Measurements from ENCODE around the gene TOR1AIP2. TPM values are rescaled to one million over a fixed set of nuclear protein-coding genes. Genes with fewer than 3 reads are reported as not detected.

The TOR1AIP2 gene
- polyA plus RNA-seq, 3 donors from 2014 or later, result 8.7 to 15.5 (median 8.7) TPM

DNA sequence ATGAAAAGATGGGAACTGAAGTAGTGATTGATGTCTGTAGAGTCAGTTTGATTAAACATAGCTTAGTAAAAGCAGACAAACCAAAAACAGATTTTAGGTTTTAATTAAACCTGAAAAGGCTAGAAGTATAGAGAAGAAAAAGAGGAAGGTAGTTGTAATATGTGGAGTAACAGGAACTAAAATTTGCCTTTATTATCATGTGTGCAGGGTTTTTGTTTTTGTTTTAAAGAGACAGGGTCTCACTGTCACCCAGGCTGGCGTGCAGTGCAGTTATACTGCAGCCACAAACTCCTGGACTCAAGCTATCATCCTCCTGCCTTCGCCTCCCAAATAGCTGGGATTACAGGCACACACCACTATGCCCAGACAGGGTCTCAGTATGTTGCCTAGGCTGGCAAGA, 10.5 kb upstream of the TOR1AIP2 start:
- peaks cover 0 to 13% (median 5%) of the 10 kb centered on the region in 3 donors for H3K36me3 Mint-ChIP-seq
- H3K9me3 Mint-ChIP-seq, result no peaks in the 10 kb centered on the region
- H3K4me1 Mint-ChIP-seq, result peaks cover 44 to 62% of the 10 kb centered on the region in 2 donors
- DNase-seq, result no peak
- H3K27ac Mint-ChIP-seq, result peak overlapping the region in 5 of 6 donors; percentile 19 to 79 (median 69)
- H3K27me3 Mint-ChIP-seq (ENCODE audit: low read depth in 3 of 3), result peaks cover 0 to 3% (median 0%) of the 10 kb centered on the region in 3 donors
- H3K4me3 Mint-ChIP-seq, result peak overlapping the region in 1 of 5 donors; percentile 18

- Mint-ChIP-seq H3K27me3 (ENCODE audit: low read depth in 3 of 3) (peaks cover 7 to 11% (median 10%) of the 10 kb centered on the region in 3 donors), H3K4me1 (peaks cover 54 to 77% of the 10 kb centered on the region in 2 donors), H3K36me3 (peaks cover 0 to 8% (median 5%) of the 10 kb centered on the region in 3 donors), H3K4me3 (peak overlapping the region; percentile 90 to 97 (median 94)), H3K9me3 (no peaks in the 10 kb centered on the region), H3K27ac (peak overlapping the region; percentile 98 to 100 (median 99))
- DNase-seq, result peak; percentile 14 to 28 (median 18)
These were observed 6.1 kb upstream of the TOR1AIP2 start for GRCh38 chr1:179883745-179884138.

- Mint-ChIP-seq H3K4me1 (peaks cover 55 to 76% of the 10 kb centered on the region in 2 donors), H3K4me3 (peak overlapping the region; percentile 90 to 97 (median 94)), H3K27ac (peak overlapping the region; percentile 98 to 100 (median 99)), H3K36me3 (peaks cover 0 to 8% (median 5%) of the 10 kb centered on the region in 3 donors), H3K9me3 (no peaks in the 10 kb centered on the region), H3K27me3 (ENCODE audit: low read depth in 3 of 3) (peaks cover 7 to 11% (median 10%) of the 10 kb centered on the region in 3 donors)
- DNase-seq, result peak in 1 of 3 donors; percentile 66
These were observed 5.6 kb upstream of the TOR1AIP2 start for GRCh38 chr1:179883040-179883744.

DNA sequence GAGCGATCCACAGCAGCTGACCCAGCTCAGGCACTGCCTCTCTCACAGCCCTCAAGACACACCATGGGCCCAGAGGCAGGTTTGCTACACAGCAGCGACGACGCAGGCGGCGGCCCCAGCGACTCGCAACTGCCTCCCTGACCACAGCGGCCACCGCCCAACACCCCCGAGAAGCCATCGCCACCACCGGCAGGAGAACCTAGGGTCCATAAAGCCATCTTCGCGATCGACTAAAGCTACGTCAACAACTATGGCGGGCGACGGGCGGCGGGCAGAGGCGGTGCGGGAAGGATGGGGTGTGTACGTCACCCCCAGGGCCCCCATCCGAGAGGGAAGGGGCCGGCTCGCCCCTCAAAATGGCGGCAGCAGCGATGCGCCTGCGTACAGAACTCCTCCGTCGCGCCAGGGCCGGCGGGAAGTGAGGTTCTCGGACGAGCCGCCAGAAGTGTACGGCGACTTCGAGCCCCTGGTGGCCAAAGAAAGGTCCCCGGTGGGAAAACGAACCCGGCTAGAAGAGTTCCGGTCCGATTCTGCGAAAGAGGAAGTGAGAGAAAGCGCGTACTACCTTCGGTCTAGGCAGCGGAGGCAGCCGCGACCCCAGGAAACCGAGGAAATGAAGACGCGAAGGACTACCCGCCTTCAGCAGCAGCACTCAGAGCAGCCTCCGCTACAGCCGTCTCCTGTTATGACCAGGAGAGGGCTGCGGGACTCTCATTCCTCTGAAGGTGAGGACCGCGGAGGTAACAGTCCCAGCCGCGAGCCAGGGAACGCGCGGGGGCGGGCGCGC, 4.8 kb upstream of the TOR1AIP2 start, which contains the start of gene TOR1AIP1:
TOR1AIP1 (plus strand) TSS at position 33 of the 787 bp plus-strand sequence; CDS start at position 251, 218 bp downstream.
- H3K27me3 Mint-ChIP-seq (ENCODE audit: low read depth in 3 of 3), result peaks cover 11 to 13% (median 12%) of the 10 kb centered on the region in 3 donors
- peak within 1 kb of the TSS; percentile 98 to 100 (median 99) for H3K27ac Mint-ChIP-seq
- no peaks in the 10 kb centered on the region for H3K9me3 Mint-ChIP-seq
- H3K36me3 Mint-ChIP-seq, result peaks cover 0 to 8% (median 0%) of the 10 kb centered on the region in 3 donors
- H3K4me1 Mint-ChIP-seq, result peaks cover 55 to 76% of the 10 kb centered on the region in 2 donors
- DNase-seq, result peak; percentile 98 to 99 (median 99)
- peak within 1 kb of the TSS; percentile 90 to 97 (median 94) for H3K4me3 Mint-ChIP-seq

DNA sequence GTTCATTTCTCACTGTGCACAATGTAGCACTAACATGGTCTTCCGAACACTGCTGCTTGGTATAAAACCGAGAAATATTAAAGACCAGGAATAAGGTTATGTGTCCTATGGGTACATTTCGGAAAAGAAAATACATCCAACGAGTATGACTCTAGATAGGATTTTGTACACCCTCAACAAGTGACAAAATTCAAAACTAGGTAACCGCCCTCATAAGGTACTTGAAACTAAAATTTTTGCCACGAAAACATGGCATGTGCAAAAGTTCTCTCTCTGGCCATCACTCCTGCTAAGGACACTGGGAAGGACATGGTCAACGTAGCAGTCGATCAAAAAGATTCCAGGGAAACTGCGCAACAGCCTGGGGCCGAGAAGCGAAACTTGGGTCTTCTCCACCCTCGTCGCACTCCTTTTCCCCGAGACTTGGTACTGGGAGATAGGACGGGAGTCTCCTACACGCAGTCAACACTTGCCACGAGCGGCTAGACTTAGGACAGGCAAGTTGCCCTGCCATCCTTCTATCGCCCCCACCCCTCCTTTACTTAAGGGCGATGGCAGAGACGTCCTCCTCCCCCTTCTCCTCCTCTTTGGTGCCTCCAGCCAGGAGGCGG, 4.1 kb upstream of the TOR1AIP2 start:
- peaks cover 50 to 73% of the 10 kb centered on the region in 2 donors for H3K4me1 Mint-ChIP-seq

DNA sequence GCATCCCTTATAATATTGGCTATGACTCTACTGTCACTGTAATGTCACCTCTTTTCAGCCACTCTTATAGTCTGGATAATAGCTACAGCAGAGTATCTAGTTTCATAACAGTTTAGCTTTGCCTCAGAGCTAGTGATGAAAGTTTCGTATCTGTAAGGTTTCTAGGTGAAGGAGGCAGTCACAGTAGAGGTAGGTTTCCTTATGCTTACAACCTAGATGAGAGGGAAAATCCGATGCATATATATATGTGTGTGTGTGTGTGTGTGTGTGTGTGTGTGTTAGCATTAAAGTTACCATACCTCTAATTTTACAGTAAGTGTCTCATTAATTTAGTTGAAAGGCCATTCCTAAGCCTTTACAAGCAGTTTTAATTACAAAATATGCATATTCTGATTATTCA, 2.2 kb upstream of the TOR1AIP2 start:
- H3K27ac Mint-ChIP-seq, result peak overlapping the region in 2 of 6 donors; percentile 49 to 62
- DNase-seq, result no peak
- peak overlapping the region in 1 of 5 donors; percentile 6 for H3K4me3 Mint-ChIP-seq
- H3K4me1 Mint-ChIP-seq, result peaks cover 47 to 75% of the 10 kb centered on the region in 2 donors
- peaks cover 11 to 15% (median 15%) of the 10 kb centered on the region in 3 donors for H3K27me3 Mint-ChIP-seq (ENCODE audit: low read depth in 3 of 3)
- H3K9me3 Mint-ChIP-seq, result no peaks in the 10 kb centered on the region
- peaks cover 0 to 4% (median 0%) of the 10 kb centered on the region in 3 donors for H3K36me3 Mint-ChIP-seq

More for the DNA sequence above, 4.1 kb upstream of the TOR1AIP2 start:
- DNase-seq, result no peak
- Mint-ChIP-seq H3K27me3 (ENCODE audit: low read depth in 3 of 3) (peaks cover 11 to 15% (median 15%) of the 10 kb centered on the region in 3 donors), H3K36me3 (peaks cover 0 to 8% (median 0%) of the 10 kb centered on the region in 3 donors), H3K9me3 (no peaks in the 10 kb centered on the region), H3K27ac (peak overlapping the region; percentile 98 to 100 (median 99)), H3K4me3 (peak overlapping the region; percentile 90 to 97 (median 94))

GRCh38 chr1:179876300-179876715, 1.3 kb downstream of the TOR1AIP2 start:
- Mint-ChIP-seq H3K4me3 (peak overlapping the region; percentile 71 to 95 (median 94)), H3K27ac (peak overlapping the region; percentile 40 to 91 (median 76)), H3K4me1 (peaks cover 28 to 67% of the 10 kb centered on the region in 2 donors), H3K9me3 (no peaks in the 10 kb centered on the region), H3K36me3 (peaks cover 0 to 10% (median 0%) of the 10 kb centered on the region in 3 donors), H3K27me3 (ENCODE audit: low read depth in 3 of 3) (peaks cover 4% of the 10 kb centered on the region in 3 donors)
- no peak for DNase-seq

DNA sequence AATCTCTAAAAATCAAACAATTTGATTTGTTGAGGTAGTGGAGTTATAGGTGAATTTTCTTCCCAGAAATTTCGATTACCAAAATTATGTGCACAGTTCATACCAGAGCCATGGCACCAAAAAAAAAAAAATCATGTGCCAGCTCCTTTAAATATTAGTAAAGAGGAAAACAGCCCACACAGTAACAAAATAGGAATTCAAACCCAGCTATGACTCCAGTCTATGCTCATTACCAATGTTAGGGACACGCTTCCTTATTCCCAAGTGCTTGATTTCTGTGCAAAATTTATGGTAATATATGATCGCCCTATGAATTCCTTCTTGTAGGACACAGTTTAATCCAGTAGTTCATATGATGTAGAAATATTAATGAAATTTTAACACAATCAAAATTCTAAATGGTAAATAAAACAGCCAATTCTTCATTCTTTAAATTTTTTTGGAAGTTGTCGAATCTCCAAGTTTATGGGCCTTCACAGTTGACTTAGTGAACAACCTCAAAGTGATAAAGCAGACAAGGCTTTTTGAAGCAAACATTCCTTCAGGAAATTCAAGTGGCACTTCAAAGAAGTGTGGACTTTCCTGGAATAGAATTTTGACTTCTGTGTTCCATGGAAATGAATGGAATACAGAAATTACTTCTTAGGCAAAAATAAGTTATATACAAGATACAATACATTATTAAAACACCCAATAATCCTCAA, 1.9 kb downstream of the TOR1AIP2 start:
- Mint-ChIP-seq H3K4me1 (peaks cover 27 to 68% of the 10 kb centered on the region in 2 donors), H3K27ac (no peak overlapping the region), H3K36me3 (peaks cover 0 to 10% (median 0%) of the 10 kb centered on the region in 3 donors), H3K4me3 (no peak overlapping the region), H3K9me3 (no peaks in the 10 kb centered on the region), H3K27me3 (ENCODE audit: low read depth in 3 of 3) (peaks cover 4% of the 10 kb centered on the region in 3 donors)
- no peak for DNase-seq

DNA sequence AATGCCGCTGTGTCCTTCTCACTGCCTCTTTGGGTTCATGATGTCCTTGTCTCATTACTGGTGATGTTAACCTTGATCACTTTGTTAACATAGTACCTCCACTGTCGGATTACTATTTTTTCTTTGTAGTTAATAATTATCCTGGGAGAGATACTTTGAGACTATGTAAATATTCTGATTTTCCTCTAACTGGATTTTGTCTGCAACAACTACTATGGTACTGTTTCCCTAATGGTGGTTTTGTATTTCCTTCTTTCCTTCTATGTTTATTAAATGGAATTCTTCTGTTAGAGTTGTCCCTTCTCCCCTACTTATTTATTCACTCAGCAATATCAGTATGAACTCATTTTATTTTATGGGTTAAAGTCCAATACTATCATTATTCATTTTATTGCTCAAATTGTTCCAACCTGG, 4.2 kb downstream of the TOR1AIP2 start:
- Mint-ChIP-seq H3K4me3 (no peak overlapping the region), H3K27ac (no peak overlapping the region), H3K4me1 (peaks cover 24 to 60% of the 10 kb centered on the region in 2 donors), H3K36me3 (peaks cover 0 to 10% (median 1%) of the 10 kb centered on the region in 3 donors), H3K9me3 (no peaks in the 10 kb centered on the region), H3K27me3 (ENCODE audit: low read depth in 3 of 3) (peaks cover 4% of the 10 kb centered on the region in 3 donors)
- no peak for DNase-seq

- H3K27me3 Mint-ChIP-seq (ENCODE audit: low read depth in 3 of 3), result peaks cover 2 to 4% (median 3%) of the 10 kb centered on the region in 3 donors
- no peak for DNase-seq
- H3K4me1 Mint-ChIP-seq, result peaks cover 16 to 60% of the 10 kb centered on the region in 2 donors
- no peaks in the 10 kb centered on the region for H3K9me3 Mint-ChIP-seq
- H3K4me3 Mint-ChIP-seq, result no peak overlapping the region
- H3K36me3 Mint-ChIP-seq, result peaks cover 0 to 10% (median 4%) of the 10 kb centered on the region in 3 donors
- H3K27ac Mint-ChIP-seq, result peak overlapping the region in 1 of 6 donors; percentile 43
These were observed 5.0 kb downstream of the TOR1AIP2 start for GRCh38 chr1:179872558-179872957.

- H3K36me3 Mint-ChIP-seq, result peaks cover 0 to 10% (median 4%) of the 10 kb centered on the region in 3 donors
- H3K27ac Mint-ChIP-seq, result peak overlapping the region in 3 of 6 donors; percentile 8 to 43 (median 43)
- H3K4me1 Mint-ChIP-seq, result peaks cover 13 to 59% of the 10 kb centered on the region in 2 donors
- no peaks in the 10 kb centered on the region for H3K9me3 Mint-ChIP-seq
- H3K4me3 Mint-ChIP-seq, result no peak overlapping the region
- no peaks in the 10 kb centered on the region for H3K27me3 Mint-ChIP-seq (ENCODE audit: low read depth in 3 of 3)
- no peak for DNase-seq
These were observed 5.7 kb downstream of the TOR1AIP2 start for GRCh38 chr1:179871940-179872339.

GRCh38 chr1:179870870-179871269, 6.7 kb downstream of the TOR1AIP2 start:
- no peak overlapping the region for H3K4me3 Mint-ChIP-seq
- peaks cover 8 to 48% of the 10 kb centered on the region in 2 donors for H3K4me1 Mint-ChIP-seq
- H3K27ac Mint-ChIP-seq, result no peak overlapping the region
- no peaks in the 10 kb centered on the region for H3K27me3 Mint-ChIP-seq (ENCODE audit: low read depth in 3 of 3)
- no peak for DNase-seq
- H3K9me3 Mint-ChIP-seq, result no peaks in the 10 kb centered on the region
- H3K36me3 Mint-ChIP-seq, result peaks cover 0 to 10% (median 4%) of the 10 kb centered on the region in 3 donors
